CD4-positive, alpha-beta T cell treated with Interleukin-15 for 4 hours (primary cell): ENCODE results near the gene PKD2.
"Not testable (repeated sequence)": the region's sequence is repeated elsewhere in the genome, so short reads cannot be mapped to it uniquely, and the experiment has no call there.

ENCODE experiments used
- DNase-seq: peaks from one replicate; pipeline ENCODE4 v3.0.0-alpha.2; 2020; ENCODE audit warnings: low spot score

PKD2 gene

DNA sequence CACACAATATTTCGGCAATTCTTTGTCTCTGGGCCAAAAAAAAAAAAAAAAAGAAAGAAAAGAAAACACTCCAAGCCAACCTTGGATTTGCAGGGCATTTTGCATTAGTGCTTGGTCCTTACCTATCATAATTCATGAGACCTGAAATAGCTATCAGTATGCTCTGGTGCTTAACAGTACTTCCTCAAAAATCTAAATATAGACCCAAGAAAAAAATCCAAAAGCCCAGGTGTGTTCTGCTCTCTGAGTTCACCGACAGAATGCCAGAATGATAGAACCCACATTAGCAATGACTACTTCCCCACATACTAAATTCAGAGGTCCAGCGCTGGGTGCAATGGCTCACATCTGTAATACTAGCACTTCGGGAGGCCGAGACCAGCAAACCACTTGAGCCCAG lies 108.2 kb downstream of the PKD2 start:
- DNase-seq, result no peak

DNA sequence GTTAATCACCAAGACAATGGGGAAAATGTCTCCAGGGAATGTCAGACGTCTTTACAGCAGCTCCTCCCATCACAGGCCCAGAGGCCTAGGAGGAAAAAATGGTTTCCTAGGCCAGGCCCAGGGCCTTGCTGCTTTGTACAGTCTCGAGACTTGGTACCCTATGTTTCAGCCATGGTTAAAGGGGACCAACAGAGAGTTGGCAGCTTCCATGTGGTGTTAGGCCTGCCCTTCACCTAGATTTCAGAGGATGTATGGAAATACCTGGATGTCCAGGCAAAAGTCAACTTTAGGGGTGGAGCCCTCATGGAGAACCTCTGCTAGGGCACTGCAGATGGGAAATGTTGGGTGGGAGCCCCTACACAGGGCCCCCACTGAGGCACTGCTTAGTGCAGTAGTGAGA lies 112.5 kb downstream of the PKD2 start:
- DNase-seq, result no peak

DNA sequence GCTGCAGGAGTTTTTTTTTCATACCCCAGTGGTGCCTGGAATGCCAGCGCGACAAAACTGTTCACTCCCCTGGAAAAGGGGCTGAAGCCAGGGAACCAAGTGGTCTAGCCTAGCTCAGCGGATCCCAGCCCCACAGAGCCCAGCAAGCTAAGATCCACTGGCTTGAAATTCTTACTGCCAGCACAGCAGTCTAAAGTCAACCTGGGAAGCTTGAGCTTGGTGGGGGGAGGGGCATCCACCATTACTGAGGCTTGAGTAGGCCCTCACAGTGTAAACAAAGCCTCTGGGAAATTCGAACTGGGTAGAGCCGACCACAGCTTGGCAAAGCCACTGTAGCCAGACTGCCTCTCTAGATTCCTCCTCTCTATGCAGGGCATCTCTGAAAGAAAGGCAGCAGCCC lies 114.8 kb downstream of the PKD2 start:
- DNase-seq, result not testable (repeated sequence)
